MCF 10A (cell line): ENCODE data around the gene RASL11B. TPM values are rescaled to one million over a fixed set of nuclear protein-coding genes. Genes with fewer than 3 reads are reported as not detected.

ENCODE experiments used
- BruUV-seq: library from RNA; stranded (reverse); fragments of 400-500 nt; replicated peaks from 2 replicates; lab custom pipeline; 2021; lab: Mats Ljungman, UMichigan
- CTCF ChIA-PET: fragments of 300-600 bp; sonication (Branson Sonifier 250); formaldehyde crosslinking; extraction: SDS; loops from one replicate; lab custom pipeline; 2021; ENCODE audit warnings: antibody characterized with exemption, inconsistent platforms; lab: Yijun Ruan, JAX
- POLR2A ChIA-PET: fragments of 300-600, 350-650 bp; sonication (Branson Sonifier 250); formaldehyde crosslinking; extraction: SDS; loops from one replicate; lab custom pipeline; 2020; ENCODE audit warnings: antibody characterized with exemption, inconsistent platforms; lab: Yijun Ruan, JAX
- DNase-seq: peaks from one replicate; pipeline ENCODE4 v3.0.0-alpha.2; 2018; ENCODE audit not compliant: unreplicated experiment
- H3K27ac Mint-ChIP-seq: one replicate; pipeline ENCODE4 v1.8.0; 2022; ENCODE audit warnings: mild to moderate bottlenecking, low read depth, mixed read lengths; ENCODE audit not compliant: unreplicated experiment
- H3K27me3 Mint-ChIP-seq: one replicate; pipeline ENCODE4 v1.8.0; 2022; ENCODE audit warnings: mixed read lengths; ENCODE audit not compliant: insufficient read depth, unreplicated experiment
- H3K36me3 Mint-ChIP-seq: one replicate; pipeline ENCODE4 v1.8.0; 2022; ENCODE audit warnings: mild to moderate bottlenecking, moderate library complexity, mixed read lengths; ENCODE audit not compliant: insufficient read depth, unreplicated experiment
- H3K4me1 Mint-ChIP-seq: one replicate; pipeline ENCODE4 v1.8.0; 2022; ENCODE audit warnings: mixed read lengths; ENCODE audit not compliant: insufficient read depth, unreplicated experiment
- H3K4me3 Mint-ChIP-seq: one replicate; pipeline ENCODE4 v1.8.0; 2022; ENCODE audit warnings: mild to moderate bottlenecking, moderate library complexity, mixed read lengths; ENCODE audit not compliant: unreplicated experiment
- H3K9me3 Mint-ChIP-seq: one replicate; pipeline ENCODE4 v1.8.0; 2022; ENCODE audit warnings: mixed read lengths; ENCODE audit not compliant: unreplicated experiment
- intact Hi-C: fragments of 100-400 bp; cut with micrococcal nuclease; formaldehyde crosslinking; loops from 2 replicates; pipeline ENCODE4 v1.14.1; 2022
- total RNA-seq: library from RNA; stranded (reverse); gene quantifications from 2 replicates; pipeline ENCODE4 v1.2.3, GENCODE V29; 2022
- TF ChIP-seq, protein P1 (sequence below): fragments of 200-600 bp; IDR thresholded peaks from one replicate; pipeline ENCODE4 v1.8.0; 2022; ENCODE audit warnings: antibody characterized with exemption, mild to moderate bottlenecking; ENCODE audit not compliant: unreplicated experiment

The RASL11B gene
- total RNA-seq, 1 experiment from 2014 or later = 2.6 TPM

DNA sequence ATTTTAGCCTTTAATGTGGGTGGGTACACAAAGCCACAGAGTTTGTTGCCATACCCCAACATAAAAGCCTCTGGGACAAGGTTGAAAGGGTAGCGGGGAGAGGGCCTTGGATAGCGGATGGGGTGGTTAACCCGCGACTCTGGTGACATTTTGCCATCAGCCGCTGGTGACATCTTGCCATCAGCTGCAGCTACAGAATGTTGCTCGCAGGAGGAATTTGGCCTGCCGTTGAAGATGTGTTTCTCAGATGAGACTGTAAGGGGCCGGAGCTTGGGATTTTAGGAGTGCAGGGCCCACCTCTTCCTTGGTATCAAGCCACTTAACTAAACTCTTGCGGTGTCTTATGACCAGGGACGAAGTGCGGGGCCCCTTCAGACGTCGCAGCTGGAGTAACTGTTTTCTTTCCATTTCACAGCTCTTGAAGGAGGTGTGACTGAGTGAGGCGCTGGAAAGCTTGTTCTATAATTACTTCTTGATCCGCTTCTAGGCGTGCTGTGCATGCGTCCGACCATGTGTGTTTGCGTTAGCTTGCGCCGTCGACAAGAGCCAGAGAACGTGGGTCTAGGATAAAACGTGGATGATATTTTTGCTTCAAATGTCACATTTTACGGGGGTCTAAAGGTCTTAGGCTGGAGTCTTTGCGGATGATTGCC is 820 bp upstream of the RASL11B start:
- Mint-ChIP-seq H3K36me3 (peaks cover 24% of the 10 kb centered on the region), H3K27ac (no peak overlapping the region), H3K4me1 (peaks cover 16% of the 10 kb centered on the region), H3K27me3 (no peaks in the 10 kb centered on the region), H3K4me3 (peak overlapping the region; percentile 81), H3K9me3 (peaks cover 14% of the 10 kb centered on the region)
- ChIA-PET CTCF (interaction anchor here (0.7 to 1.4 kb wide), 2 partner anchors 23 to 204 kb away, joined by 3 to 5 read pairs; no protein-coding TSS in a partner anchor), POLR2A (interaction anchor here (0.9 to 4.6 kb wide), 6 partner anchors 8 to 148 kb away, joined by 3 to 30 read pairs (median 4); no protein-coding TSS in a partner anchor)
- BruUV-seq = no TSS peak
- intact Hi-C loops = loop anchor here (2.0 to 5.0 kb wide), 2 partner anchors 20 to 39 kb away; no protein-coding TSS in a partner anchor
- no peak for DNase-seq
- TF ChIP-seq, protein P1, sequence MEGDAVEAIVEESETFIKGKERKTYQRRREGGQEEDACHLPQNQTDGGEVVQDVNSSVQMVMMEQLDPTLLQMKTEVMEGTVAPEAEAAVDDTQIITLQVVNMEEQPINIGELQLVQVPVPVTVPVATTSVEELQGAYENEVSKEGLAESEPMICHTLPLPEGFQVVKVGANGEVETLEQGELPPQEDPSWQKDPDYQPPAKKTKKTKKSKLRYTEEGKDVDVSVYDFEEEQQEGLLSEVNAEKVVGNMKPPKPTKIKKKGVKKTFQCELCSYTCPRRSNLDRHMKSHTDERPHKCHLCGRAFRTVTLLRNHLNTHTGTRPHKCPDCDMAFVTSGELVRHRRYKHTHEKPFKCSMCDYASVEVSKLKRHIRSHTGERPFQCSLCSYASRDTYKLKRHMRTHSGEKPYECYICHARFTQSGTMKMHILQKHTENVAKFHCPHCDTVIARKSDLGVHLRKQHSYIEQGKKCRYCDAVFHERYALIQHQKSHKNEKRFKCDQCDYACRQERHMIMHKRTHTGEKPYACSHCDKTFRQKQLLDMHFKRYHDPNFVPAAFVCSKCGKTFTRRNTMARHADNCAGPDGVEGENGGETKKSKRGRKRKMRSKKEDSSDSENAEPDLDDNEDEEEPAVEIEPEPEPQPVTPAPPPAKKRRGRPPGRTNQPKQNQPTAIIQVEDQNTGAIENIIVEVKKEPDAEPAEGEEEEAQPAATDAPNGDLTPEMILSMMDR = no peak

DNA sequence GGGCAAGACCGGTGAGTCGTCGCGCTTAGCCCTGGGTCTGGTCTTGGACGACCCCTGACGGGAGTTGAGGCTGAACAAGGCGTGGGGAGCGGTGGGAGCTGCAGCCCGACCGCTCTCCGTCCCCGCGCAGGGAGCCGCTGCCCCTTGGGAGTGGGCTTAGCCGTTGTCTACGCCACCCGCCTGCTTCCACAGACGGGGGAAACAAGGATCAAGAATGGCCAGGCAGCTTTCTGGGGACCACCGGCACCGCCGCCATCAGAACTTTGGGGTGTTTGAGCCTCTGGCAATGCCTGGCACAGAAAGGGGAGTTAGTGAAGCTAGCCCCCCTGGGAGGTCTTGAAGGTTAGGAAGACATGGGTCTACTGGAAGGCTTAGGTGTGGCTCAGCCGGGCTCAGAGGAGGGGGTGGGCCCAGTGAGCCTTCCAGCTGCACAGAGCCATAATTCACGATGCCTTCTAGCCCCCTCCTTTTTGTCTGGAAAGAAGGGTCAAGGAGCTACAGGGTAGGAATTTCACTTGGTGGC is 583 bp downstream of the RASL11B start:
- Mint-ChIP-seq H3K27ac (no peak overlapping the region), H3K4me1 (peaks cover 16% of the 10 kb centered on the region), H3K9me3 (peaks cover 9% of the 10 kb centered on the region), H3K36me3 (peaks cover 30% of the 10 kb centered on the region), H3K4me3 (peak overlapping the region; percentile 81), H3K27me3 (no peaks in the 10 kb centered on the region)
- ChIA-PET CTCF (interaction anchor here (1.1 to 1.9 kb wide), 2 partner anchors 49 to 317 kb away, joined by 6 to 7 read pairs; no protein-coding TSS in a partner anchor), POLR2A (interaction anchor here (1.1 to 4.6 kb wide), 6 partner anchors 24 to 150 kb away, joined by 4 to 30 read pairs (median 6); no protein-coding TSS in a partner anchor)
- no peak for DNase-seq
- TF ChIP-seq, protein P1 = no peak
- intact Hi-C loops = loop anchor here (2.0 to 5.0 kb wide), 3 partner anchors 40 to 150 kb away; partner anchors contain the start of gene ERVMER34-1
- BruUV-seq = TSS peak; percentile 39

DNA sequence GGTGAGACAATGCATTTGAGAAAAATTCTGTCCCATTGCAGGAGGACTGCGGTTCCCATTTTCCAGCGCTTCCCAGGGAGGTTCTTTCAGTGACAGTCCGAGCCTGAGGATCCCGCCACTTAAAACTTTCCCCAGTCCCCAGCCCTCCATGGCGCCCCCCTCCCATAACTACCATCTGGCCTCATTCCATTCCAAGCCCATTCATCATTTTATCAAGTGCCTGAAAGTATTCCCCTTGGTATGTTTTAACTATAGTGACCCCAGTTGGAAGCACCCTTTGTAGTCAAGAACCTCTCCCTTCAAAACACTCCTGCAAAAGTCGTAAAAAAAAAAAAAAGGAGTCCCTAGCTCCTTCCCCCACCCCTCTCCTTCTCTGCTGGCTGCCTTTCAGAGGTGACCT is 1.2 kb downstream of the RASL11B start:
- Mint-ChIP-seq H3K4me1 (peaks cover 16% of the 10 kb centered on the region), H3K27ac (no peak overlapping the region), H3K9me3 (peaks cover 7% of the 10 kb centered on the region), H3K36me3 (peaks cover 30% of the 10 kb centered on the region), H3K4me3 (peak overlapping the region; percentile 81), H3K27me3 (no peaks in the 10 kb centered on the region)
- BruUV-seq = no TSS peak
- TF ChIP-seq, protein P1 = no peak
- ChIA-PET POLR2A (interaction anchor here (1.1 to 4.6 kb wide), 6 partner anchors 25 to 151 kb away, joined by 4 to 30 read pairs (median 6); no protein-coding TSS in a partner anchor), CTCF (interaction anchor here (0.6 to 1.9 kb wide), 5 partner anchors 23 to 318 kb away, joined by 3 to 7 read pairs (median 6); no protein-coding TSS in a partner anchor)
- DNase-seq = no peak
- intact Hi-C loops = loop anchor here (2.0 to 5.0 kb wide), 3 partner anchors 41 to 151 kb away; partner anchors contain the start of gene ERVMER34-1

DNA sequence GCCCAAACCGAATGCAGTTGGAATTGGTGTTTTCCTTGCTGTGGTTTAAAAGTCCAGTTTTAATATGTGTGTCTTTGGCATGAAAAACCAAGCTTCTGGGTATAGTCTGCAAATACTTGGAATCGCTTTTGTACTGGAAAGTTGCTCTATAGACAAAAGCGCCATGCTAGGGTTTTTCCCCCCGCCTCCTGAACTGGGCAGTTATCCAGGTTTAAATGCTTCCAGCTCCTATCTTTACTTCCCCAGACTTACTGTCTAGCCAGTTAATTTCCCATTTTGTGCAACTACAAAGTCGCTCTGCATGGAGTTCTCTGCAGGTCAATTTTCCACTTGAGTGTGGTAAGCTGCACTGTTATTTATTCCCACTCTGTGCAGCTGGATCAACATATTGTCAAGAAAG is 2.7 kb downstream of the RASL11B start:
- no TSS peak for BruUV-seq
- ChIA-PET POLR2A (interaction anchor here (0.6 to 4.6 kb wide), 3 partner anchors 13 to 152 kb away, joined by 3 to 30 read pairs (median 9); no protein-coding TSS in a partner anchor), CTCF (interaction anchor here (0.6 to 0.9 kb wide), 3 partner anchors 119 to 1009 kb away, joined by 3 to 7 read pairs (median 4); no protein-coding TSS in a partner anchor)
- Mint-ChIP-seq H3K27ac (peak overlapping the region; percentile 62), H3K9me3 (no peaks in the 10 kb centered on the region), H3K27me3 (no peaks in the 10 kb centered on the region), H3K4me3 (peak overlapping the region; percentile 50), H3K4me1 (peaks cover 16% of the 10 kb centered on the region), H3K36me3 (peaks cover 30% of the 10 kb centered on the region)
- intact Hi-C loops = loop anchor here (5.0 kb wide), 1 partner anchor 42 kb away; no protein-coding TSS in a partner anchor
- TF ChIP-seq, protein P1 = no peak
- no peak for DNase-seq
